WTC11 (cell line): Measurements from ENCODE around the gene MEFV. TPM values are rescaled to one million over a fixed set of nuclear protein-coding genes. Genes with fewer than 3 reads are reported as not detected.

Source experiments
- ATAC-seq: fragments of 200-7000 bp; cut with Tn5 transposase; 2 replicates; pipeline ENCODE4 v1.10.0; 2021; ENCODE audit warnings: mild to moderate bottlenecking, moderate library complexity
- CTCF ChIA-PET: fragments of 300-600 bp; sonication (Branson Sonifier 250); formaldehyde crosslinking; loops from one replicate; lab custom pipeline; 2021; ENCODE audit warnings: antibody characterized with exemption; lab: Charles Lee
- POLR2A ChIA-PET: fragments of 350-600 bp; sonication (Branson Sonifier 250); formaldehyde crosslinking; loops from one replicate; lab custom pipeline; 2021; ENCODE audit warnings: antibody characterized with exemption; lab: Charles Lee
- DNase-seq: peaks from one replicate; pipeline ENCODE4 v3.0.0; 2021; ENCODE audit warnings: low spot score
- H3K27ac Mint-ChIP-seq: 2 replicates; pipeline ENCODE4 v1.8.0; 2021; ENCODE audit warnings: mixed read lengths
- H3K27me3 Mint-ChIP-seq: 2 replicates; pipeline ENCODE4 v1.8.0; 2021; ENCODE audit warnings: low read depth, mild to moderate bottlenecking, moderate library complexity, mixed read lengths
- H3K36me3 Mint-ChIP-seq: 2 replicates; pipeline ENCODE4 v1.8.0; 2021; ENCODE audit warnings: mixed read lengths
- H3K4me1 Mint-ChIP-seq: 2 replicates; pipeline ENCODE4 v1.8.0; 2022; ENCODE audit warnings: mixed read lengths
- H3K4me3 Mint-ChIP-seq: 2 replicates; pipeline ENCODE4 v1.8.0; 2021; ENCODE audit warnings: mild to moderate bottlenecking, moderate library complexity, mixed read lengths
- H3K9me3 Mint-ChIP-seq: 2 replicates; pipeline ENCODE4 v1.8.0; 2021; ENCODE audit warnings: mixed read lengths
- ATF2 ChIP-seq: sonication (generic); formaldehyde crosslinking; IDR thresholded peaks from 2 replicates; pipeline ENCODE4 v1.8.1; 2022; ENCODE audit warnings: low read depth, missing genetic modification reagents, borderline replicate concordance
- CDX4 ChIP-seq: fragments of 250-450 bp; sonication (Bioruptor Pico); IDR thresholded peaks from 2 replicates; pipeline ENCODE4 v1.9.0; 2021; ENCODE audit warnings: moderate library complexity, mild to moderate bottlenecking, inconsistent platforms, borderline replicate concordance
- CREB1 ChIP-seq: sonication (generic); formaldehyde crosslinking; IDR thresholded peaks from 2 replicates; pipeline ENCODE4 v1.8.0; 2023; ENCODE audit warnings: mild to moderate bottlenecking, missing genetic modification reagents
- ERG ChIP-seq: fragments of 250-450 bp; sonication (Bioruptor Pico); IDR thresholded peaks from 2 replicates; pipeline ENCODE4 v1.8.0; 2021; ENCODE audit warnings: mild to moderate bottlenecking
- FOXJ3 ChIP-seq: sonication (generic); formaldehyde crosslinking; IDR thresholded peaks from 2 replicates; pipeline ENCODE4 v1.9.0; 2021; ENCODE audit warnings: missing genetic modification reagents, mild to moderate bottlenecking, borderline replicate concordance
- FOXP1 ChIP-seq: sonication (generic); formaldehyde crosslinking; IDR thresholded peaks from 2 replicates; pipeline ENCODE4 v1.8.0; 2022; ENCODE audit warnings: missing genetic modification reagents, mild to moderate bottlenecking, moderate library complexity, borderline replicate concordance
- GTF2I ChIP-seq: fragments of 250-450 bp; sonication (Bioruptor Pico); conservative IDR thresholded peaks from 2 replicates; pipeline ENCODE4 v1.4.0; 2021; ENCODE audit warnings: mild to moderate bottlenecking
- IRF2 ChIP-seq: sonication (generic); formaldehyde crosslinking; IDR thresholded peaks from 2 replicates; pipeline ENCODE4 v1.8.0; 2022; ENCODE audit warnings: low read depth, missing genetic modification reagents, borderline replicate concordance
- MAX ChIP-seq: sonication (generic); formaldehyde crosslinking; IDR thresholded peaks from 2 replicates; pipeline ENCODE4 v1.8.0; 2022; ENCODE audit warnings: mild to moderate bottlenecking, missing genetic modification reagents
- NR3C1 ChIP-seq: sonication (generic); formaldehyde crosslinking; conservative IDR thresholded peaks from 2 replicates; pipeline ENCODE4 v1.8.1; 2023; ENCODE audit warnings: low read depth, mild to moderate bottlenecking, missing genetic modification reagents
- OVOL2 ChIP-seq: fragments of 250-450 bp; sonication (Bioruptor Pico); IDR thresholded peaks from 2 replicates; pipeline ENCODE4 v1.9.0; 2021; ENCODE audit warnings: mild to moderate bottlenecking, borderline replicate concordance
- PRRX2 ChIP-seq: fragments of 250-450 bp; sonication (Bioruptor Pico); IDR thresholded peaks from 2 replicates; pipeline ENCODE4 v1.8.0; 2021; ENCODE audit warnings: mild to moderate bottlenecking
- SMAD3 ChIP-seq: sonication (generic); formaldehyde crosslinking; IDR thresholded peaks from 2 replicates; pipeline ENCODE4 v1.8.0; 2022; ENCODE audit warnings: missing genetic modification reagents, mild to moderate bottlenecking, borderline replicate concordance
- SP1 ChIP-seq: sonication (generic); formaldehyde crosslinking; conservative IDR thresholded peaks from 2 replicates; pipeline ENCODE4 v1.8.1; 2022; ENCODE audit warnings: missing genetic modification reagents
- ZNF232 ChIP-seq: sonication (generic); formaldehyde crosslinking; IDR thresholded peaks from 2 replicates; pipeline ENCODE4 v1.8.0; 2022; ENCODE audit warnings: mild to moderate bottlenecking, missing genetic modification reagents
- ZNF263 ChIP-seq: sonication (generic); formaldehyde crosslinking; IDR thresholded peaks from 2 replicates; pipeline ENCODE4 v1.8.1; 2022; ENCODE audit warnings: low read depth, mild to moderate bottlenecking, moderate library complexity, missing genetic modification reagents
- ZNF416 ChIP-seq: fragments of 250-450 bp; sonication (Bioruptor Pico); IDR thresholded peaks from 2 replicates; pipeline ENCODE4 v1.9.0; 2021; ENCODE audit warnings: mild to moderate bottlenecking, inconsistent platforms
- ZNF512 ChIP-seq: sonication (generic); formaldehyde crosslinking; IDR thresholded peaks from 2 replicates; pipeline ENCODE4 v1.8.1; 2022; ENCODE audit warnings: missing genetic modification reagents, borderline replicate concordance
- ZNF532 ChIP-seq: fragments of 250-450 bp; sonication (Bioruptor Pico); IDR thresholded peaks from 2 replicates; pipeline ENCODE4 v1.9.0; 2021; ENCODE audit warnings: mild to moderate bottlenecking, borderline replicate concordance
- total RNA-seq: library from RNA; stranded (reverse); gene quantifications from 3 replicates; pipeline ENCODE4 v1.2.3, GENCODE V29; 2021
- TF ChIP-seq, protein P1 (sequence below): sonication (generic); formaldehyde crosslinking; IDR thresholded peaks from 2 replicates; pipeline ENCODE4 v1.8.1; 2022; ENCODE audit warnings: low read depth, mild to moderate bottlenecking, moderate library complexity, missing genetic modification reagents, borderline replicate concordance

Gene MEFV
- total RNA-seq, 1 experiment from 2014 or later: 0.09 TPM

DNA sequence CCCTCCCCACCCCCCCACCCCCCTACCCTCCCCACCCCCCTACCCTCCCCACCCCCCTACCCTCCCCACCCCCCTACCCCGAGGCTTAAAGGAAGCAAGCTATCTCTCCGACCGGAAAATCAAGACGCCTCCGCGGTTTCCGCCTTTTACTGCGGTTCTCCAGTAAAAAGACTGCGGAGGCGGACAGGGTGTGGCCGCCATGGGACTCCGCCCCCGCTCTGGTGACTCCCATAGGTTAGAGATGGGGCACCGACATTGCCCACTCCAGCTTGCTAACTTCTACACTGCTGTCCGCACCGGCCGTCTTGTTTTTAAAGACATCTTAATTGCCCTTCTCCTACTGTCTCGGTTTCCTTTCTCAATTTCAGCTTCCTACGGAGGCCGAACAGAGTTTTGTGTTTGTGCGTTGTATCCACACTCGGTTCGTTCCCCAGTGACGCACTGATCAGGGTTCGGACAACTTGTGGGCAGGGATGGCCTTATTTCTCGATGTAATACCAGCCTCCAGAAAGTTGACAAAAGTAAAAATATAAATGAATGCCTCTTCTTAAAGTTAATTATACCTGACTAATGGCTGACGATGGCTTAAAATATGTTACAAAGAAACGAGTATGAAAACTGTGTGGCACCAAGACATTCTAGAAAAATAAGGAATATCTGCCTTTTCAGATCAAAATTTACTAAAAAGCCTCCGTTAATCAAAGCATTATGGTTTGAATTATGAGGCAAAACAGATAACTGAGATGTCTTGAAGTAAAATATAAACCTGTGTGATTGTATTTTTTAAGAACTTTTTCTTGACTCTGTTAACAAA, 20.4 kb downstream of the MEFV start:
- Mint-ChIP-seq H3K27ac (no peak overlapping the region; the same call in 1 of the 2 replicates), H3K9me3 (peaks cover 34% of the 10 kb centered on the region), H3K36me3 (peaks cover 29% of the 10 kb centered on the region), H3K4me3 (peak overlapping the region; percentile 50), H3K4me1 (peaks cover 7% of the 10 kb centered on the region), H3K27me3 (peaks cover 14% of the 10 kb centered on the region)
- ChIA-PET CTCF (no interaction called here), POLR2A (no interaction called here)
- TF ChIP-seq ZNF512 (CRISPR knock-in tag) (no peak), PRRX2 (no peak), ZNF263 (CRISPR knock-in tag) (no peak), GTF2I (CRISPR knock-in tag) (no peak), ERG (CRISPR knock-in tag) (no peak), FOXJ3 (no peak)
- DNase-seq (peak; percentile 59), ATAC-seq (no peak; the same call in 1 of the 2 replicates)

GRCh38 chr16:3234857-3235561, 21.4 kb downstream of the MEFV start, which contains the start of gene ZNF200:
ZNF200 (minus strand) TSS chr16:3235158; CDS start chr16:3233755, 1,403 bp downstream.
- POLR2A ChIA-PET: interaction anchor here (1.0 kb wide), 1 partner anchor 76 kb away, joined by 3 read pairs; no protein-coding TSS in a partner anchor
- Mint-ChIP-seq H3K4me1 (peaks cover 7% of the 10 kb centered on the region), H3K36me3 (peaks cover 40% of the 10 kb centered on the region), H3K4me3 (peak within 1 kb of the TSS; percentile 89), H3K9me3 (peaks cover 35% of the 10 kb centered on the region), H3K27ac (peak within 1 kb of the TSS; percentile 96), H3K27me3 (peaks cover 4% of the 10 kb centered on the region)
- DNase-seq (peak; percentile 95), ATAC-seq (peak; percentile 94)
- CTCF ChIA-PET: interaction anchor here (0.5 to 0.8 kb wide), 2 partner anchors 22 to 268 kb away, joined by 3 to 5 read pairs; partner anchors contain the start of gene MEFV
- TF ChIP-seq, protein P1, sequence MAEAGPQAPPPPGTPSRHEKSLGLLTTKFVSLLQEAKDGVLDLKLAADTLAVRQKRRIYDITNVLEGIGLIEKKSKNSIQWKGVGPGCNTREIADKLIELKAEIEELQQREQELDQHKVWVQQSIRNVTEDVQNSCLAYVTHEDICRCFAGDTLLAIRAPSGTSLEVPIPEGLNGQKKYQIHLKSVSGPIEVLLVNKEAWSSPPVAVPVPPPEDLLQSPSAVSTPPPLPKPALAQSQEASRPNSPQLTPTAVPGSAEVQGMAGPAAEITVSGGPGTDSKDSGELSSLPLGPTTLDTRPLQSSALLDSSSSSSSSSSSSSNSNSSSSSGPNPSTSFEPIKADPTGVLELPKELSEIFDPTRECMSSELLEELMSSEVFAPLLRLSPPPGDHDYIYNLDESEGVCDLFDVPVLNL (CRISPR knock-in tag): no peak; the same call in 1 of the 2 replicates
- peak; percentile 34; the same call in 1 of the 2 replicates for TF ChIP-seq SP1
- TF ChIP-seq FOXP1 (CRISPR knock-in tag): peak; percentile 70; the same call in 1 of the 2 replicates
- TF ChIP-seq ZNF232: no peak
- no peak for TF ChIP-seq CREB1 (CRISPR knock-in tag)
- TF ChIP-seq NR3C1 (CRISPR knock-in tag): no peak
- no peak for TF ChIP-seq OVOL2
- no peak for TF ChIP-seq ATF2 (CRISPR knock-in tag)
- peak; percentile 81 for TF ChIP-seq MAX
- TF ChIP-seq ZNF532 (CRISPR knock-in tag): no peak
- no peak for TF ChIP-seq SMAD3 (CRISPR knock-in tag)
- TF ChIP-seq IRF2 (CRISPR knock-in tag): no peak
- TF ChIP-seq ZNF416: no peak
- no peak for TF ChIP-seq CDX4 (CRISPR knock-in tag)
